ENCODE results near the gene LIPT2.

Gene LIPT2

GRCh38 chr11:74538680-74539079, 45.2 kb upstream of the LIPT2 start:
- TF ChIP-seq TEAD4 (IDR thresholded peaks at IDR 0.05) (no peak), CREB1 (IDR thresholded peaks at IDR 0.05; ENCODE audit: low read depth) (no peak), TAF1 (IDR thresholded peaks at IDR 0.05; ENCODE audit: low read depth) (no peak), EGR1 (IDR thresholded peaks at IDR 0.05) (no peak), FOXM1 (IDR thresholded peaks at IDR 0.05; ENCODE audit: borderline replicate concordance, low read depth) (no peak), CEBPB (IDR thresholded peaks at IDR 0.05) (no peak), EP300 (IDR thresholded peaks at IDR 0.05; ENCODE audit: borderline replicate concordance) (no peak), MAX (IDR thresholded peaks at IDR 0.05) (no peak)

GRCh38 chr11:74535371-74536160, 42.0 kb upstream of the LIPT2 start:
- TF ChIP-seq FOXM1 (IDR thresholded peaks at IDR 0.05; ENCODE audit: borderline replicate concordance, low read depth) = 0 out of 2 replicates have a peak, but pooled peaks have one; percentile 26
- TF ChIP-seq EGR1 (IDR thresholded peaks at IDR 0.05) = no peak
- TF ChIP-seq TCF12 (IDR thresholded peaks at IDR 0.05; ENCODE audit: low read depth) = no peak
- TF ChIP-seq ZBTB7A (IDR thresholded peaks at IDR 0.05; ENCODE audit: low read depth) = no peak
- peak; percentile 44; the same call in 1 of the 2 replicates for TF ChIP-seq NFIC (IDR thresholded peaks at IDR 0.05)
- no peak for TF ChIP-seq USF1 (IDR thresholded peaks at IDR 0.05)

GRCh38 chr11:74534216-74534945, 40.9 kb upstream of the LIPT2 start:
- TF ChIP-seq CEBPB (IDR thresholded peaks at IDR 0.05) (no peak), ZBTB7A (IDR thresholded peaks at IDR 0.05; ENCODE audit: low read depth) (no peak), USF1 (IDR thresholded peaks at IDR 0.05) (no peak), NFIC (IDR thresholded peaks at IDR 0.05) (no peak), MAX (IDR thresholded peaks at IDR 0.05) (no peak), REST (IDR thresholded peaks at IDR 0.05; ENCODE audit: low read depth) (no peak), TCF12 (IDR thresholded peaks at IDR 0.05; ENCODE audit: low read depth) (no peak), CREB1 (IDR thresholded peaks at IDR 0.05; ENCODE audit: low read depth) (no peak), TAF1 (IDR thresholded peaks at IDR 0.05; ENCODE audit: low read depth) (no peak), EP300 (IDR thresholded peaks at IDR 0.05; ENCODE audit: borderline replicate concordance) (no peak), TEAD4 (IDR thresholded peaks at IDR 0.05) (no peak), YY1 (IDR thresholded peaks at IDR 0.05; ENCODE audit: low read depth) (no peak), FOXM1 (IDR thresholded peaks at IDR 0.05; ENCODE audit: borderline replicate concordance, low read depth) (no peak), RAD21 (IDR thresholded peaks at IDR 0.05; ENCODE audit: low read depth) (no peak), EGR1 (IDR thresholded peaks at IDR 0.05) (no peak)

- TF ChIP-seq RAD21 (IDR thresholded peaks at IDR 0.05; ENCODE audit: low read depth) (no peak), REST (IDR thresholded peaks at IDR 0.05; ENCODE audit: low read depth) (no peak), TEAD4 (IDR thresholded peaks at IDR 0.05) (no peak), ZBTB7A (IDR thresholded peaks at IDR 0.05; ENCODE audit: low read depth) (no peak)
Measured at GRCh38 chr11:74533421-74533820, 39.9 kb upstream of the LIPT2 start.

GRCh38 chr11:74532501-74533246, 39.1 kb upstream of the LIPT2 start:
- TF ChIP-seq ZBTB7A (IDR thresholded peaks at IDR 0.05; ENCODE audit: low read depth) = no peak
- no peak for TF ChIP-seq EP300 (IDR thresholded peaks at IDR 0.05; ENCODE audit: borderline replicate concordance)
- TF ChIP-seq NFIC (IDR thresholded peaks at IDR 0.05) = no peak
- TF ChIP-seq REST (IDR thresholded peaks at IDR 0.05; ENCODE audit: low read depth) = no peak

Data from Ishikawa (cell line).